Inflammatory macrophage (primary cell): ENCODE measurements around the gene TXNRD2.
"Not testable (repeated sequence)": the region's sequence is repeated elsewhere in the genome, so short reads cannot be mapped to it uniquely, and the experiment has no call there.

Experiments used
- DNase-seq, 2 donors: peaks; one replicate each; pipeline ENCODE4 v3.0.0-alpha.2; 2020 to 2022

TXNRD2 gene

GRCh38 chr22:19886605-19887255 is 54.9 kb downstream of the TXNRD2 start:
- peak; percentile 84 to 98 for DNase-seq

DNA sequence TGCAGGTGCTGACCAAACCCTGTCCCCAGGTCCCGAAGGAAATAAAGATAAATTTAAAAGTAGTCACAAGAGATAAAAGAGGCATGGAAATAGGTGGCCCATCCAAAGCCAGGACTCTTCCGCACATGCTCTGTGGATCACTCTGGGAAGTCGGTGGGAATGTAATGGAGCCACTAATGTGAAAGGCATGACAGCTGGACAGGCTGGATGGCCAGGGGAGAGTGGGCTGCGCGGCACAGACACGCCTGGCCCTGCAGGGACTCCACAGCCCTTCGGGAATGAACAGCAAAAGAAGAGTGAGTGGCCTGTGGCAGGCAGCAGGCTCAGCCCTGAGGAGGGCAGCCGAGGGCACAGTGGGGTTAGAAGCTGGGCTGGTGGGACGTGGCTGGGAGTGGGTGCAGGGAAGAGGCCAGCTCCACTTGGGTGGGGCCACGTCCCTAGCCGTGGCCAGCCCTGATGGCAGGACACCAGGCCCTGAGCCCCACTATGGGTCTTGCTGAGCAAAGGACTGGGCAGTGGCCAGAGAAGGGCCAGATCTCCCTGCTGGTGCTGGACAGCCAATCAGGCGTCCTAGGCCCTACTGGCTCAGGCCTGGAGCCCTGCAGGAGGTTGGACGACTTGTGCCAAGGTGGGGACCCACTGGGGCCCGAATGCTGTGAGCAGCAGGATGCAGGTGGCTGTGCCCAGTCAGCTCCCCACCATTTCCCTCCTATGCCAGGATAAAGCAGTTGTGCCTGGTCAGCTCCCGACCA is 55.6 kb downstream of the TXNRD2 start:
- DNase-seq = no peak

DNA sequence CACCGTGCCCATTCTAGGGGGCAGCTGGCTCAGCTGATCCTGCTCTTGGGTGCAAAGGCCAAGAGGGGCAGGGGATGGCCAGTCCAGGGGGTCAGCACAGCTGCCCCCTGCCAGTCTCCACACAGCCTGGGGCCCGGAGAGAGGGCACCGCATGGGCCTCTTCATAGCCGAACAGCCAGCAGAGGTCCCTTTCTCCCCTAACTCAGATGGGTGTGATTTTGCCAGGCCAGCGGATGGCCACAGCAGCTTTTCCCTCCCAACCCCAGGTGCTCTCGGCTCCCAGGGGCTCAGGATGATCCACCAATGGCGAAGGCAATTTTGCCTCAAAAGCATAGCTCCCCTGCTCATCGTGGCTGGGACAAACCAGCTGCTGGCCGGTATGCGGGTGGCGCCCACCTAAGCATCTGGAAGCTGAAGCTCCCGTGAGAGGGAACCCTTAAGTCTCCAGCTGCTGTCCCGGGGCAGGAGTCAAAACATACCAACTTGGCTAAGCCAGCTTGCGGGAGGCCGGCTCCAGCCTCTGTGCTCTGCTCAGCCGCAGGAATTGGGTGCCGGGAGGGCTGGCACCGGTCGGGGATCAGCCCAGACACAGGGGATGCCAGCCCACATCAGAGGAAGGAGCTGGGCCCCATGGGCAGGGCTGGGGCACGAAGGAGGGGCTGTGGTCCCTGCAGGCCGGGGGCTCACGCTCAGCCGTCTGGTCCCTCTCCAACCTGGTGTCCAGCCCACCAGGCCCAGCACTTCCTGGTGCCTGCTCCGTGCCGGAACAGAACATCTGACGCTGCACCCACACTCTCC is 56.5 kb downstream of the TXNRD2 start:
- no peak for DNase-seq

- DNase-seq = no peak
Observed at GRCh38 chr22:19884161-19884953, 57.3 kb downstream of the TXNRD2 start.

GRCh38 chr22:19883446-19883845 is 58.2 kb downstream of the TXNRD2 start:
- DNase-seq = not testable (repeated sequence)

GRCh38 chr22:19882446-19883381 is 58.9 kb downstream of the TXNRD2 start:
- no peak for DNase-seq

DNA sequence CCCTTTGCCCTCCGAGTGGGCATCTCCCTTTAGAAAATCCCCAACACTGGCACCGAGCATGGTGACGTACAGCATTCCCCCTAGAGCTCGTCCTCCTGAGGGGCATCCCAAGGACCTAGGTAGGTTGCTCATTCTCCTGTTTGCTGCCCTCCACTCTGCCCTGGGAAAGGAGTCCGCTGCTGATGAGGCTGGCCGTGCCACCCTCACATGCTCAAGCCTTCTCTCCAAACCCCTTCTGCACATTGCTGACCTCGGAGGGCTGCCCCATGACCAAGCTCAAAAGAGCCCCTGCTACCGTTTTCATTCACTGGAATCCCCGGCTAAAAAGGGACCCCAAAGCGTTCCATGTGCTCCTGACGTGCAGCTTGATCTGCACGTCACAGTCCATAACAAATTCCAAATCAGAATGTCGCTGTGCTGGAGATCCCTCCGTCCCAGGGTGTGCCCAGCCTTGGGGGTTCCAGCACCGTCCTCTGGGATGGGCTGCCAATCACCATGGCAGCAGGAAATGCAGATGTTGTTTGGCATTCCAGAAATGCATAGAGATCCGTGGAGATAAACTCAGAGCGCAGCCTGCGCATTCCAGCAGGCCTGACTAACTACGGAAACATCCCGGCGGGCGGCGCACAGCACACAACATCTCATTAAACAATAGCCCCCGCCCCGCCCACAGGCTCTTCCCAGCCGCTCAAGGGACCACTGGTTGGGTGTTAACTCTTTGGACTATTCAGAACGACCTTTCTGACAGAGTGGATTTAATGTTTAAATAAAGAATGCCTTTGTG is 60.6 kb downstream of the TXNRD2 start:
- no peak for DNase-seq

DNA sequence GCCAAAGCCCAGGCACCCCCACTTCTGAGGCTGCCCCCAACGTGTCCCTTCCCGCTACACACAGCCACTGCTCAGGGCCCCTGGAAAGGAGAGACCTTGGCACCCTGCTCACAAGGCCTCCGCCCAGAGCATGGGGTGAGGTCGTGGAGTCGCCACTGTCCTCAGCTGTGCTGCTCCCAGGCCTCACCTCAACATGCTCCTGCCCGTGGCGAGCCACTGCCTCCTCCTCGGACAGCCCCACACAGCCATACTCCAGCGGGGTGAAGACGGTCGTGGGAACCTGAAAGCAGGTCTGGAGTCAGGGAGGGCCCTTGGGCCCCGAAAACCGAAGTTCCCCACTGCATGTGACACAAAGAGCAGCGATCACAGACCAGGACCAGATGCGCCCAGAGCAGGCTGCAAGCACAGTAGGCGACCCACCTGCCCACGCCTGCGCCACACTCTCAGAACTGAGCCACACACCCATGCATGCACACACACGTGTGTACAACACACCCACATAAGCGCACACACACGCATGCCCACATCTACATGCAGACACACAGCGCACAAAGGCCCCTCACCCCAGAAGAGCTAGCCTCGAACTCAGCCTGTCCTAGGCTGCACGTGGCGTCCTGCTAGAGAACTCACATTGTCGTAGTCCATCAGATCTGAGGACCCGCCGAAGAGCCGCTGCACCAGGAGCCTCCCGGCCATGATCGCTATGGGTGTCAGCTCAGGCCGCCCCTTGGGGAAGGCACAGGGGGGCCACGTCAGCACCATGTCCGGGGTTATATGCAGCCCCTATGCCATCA is 61.4 kb downstream of the TXNRD2 start:
- DNase-seq = no peak

- no peak for DNase-seq
Observed at GRCh38 chr22:19879643-19879991, 62.0 kb downstream of the TXNRD2 start.

- no peak for DNase-seq
Observed at GRCh38 chr22:19879246-19879570, 62.4 kb downstream of the TXNRD2 start.

GRCh38 chr22:19878461-19879245 is 63.0 kb downstream of the TXNRD2 start:
- no peak for DNase-seq

DNA sequence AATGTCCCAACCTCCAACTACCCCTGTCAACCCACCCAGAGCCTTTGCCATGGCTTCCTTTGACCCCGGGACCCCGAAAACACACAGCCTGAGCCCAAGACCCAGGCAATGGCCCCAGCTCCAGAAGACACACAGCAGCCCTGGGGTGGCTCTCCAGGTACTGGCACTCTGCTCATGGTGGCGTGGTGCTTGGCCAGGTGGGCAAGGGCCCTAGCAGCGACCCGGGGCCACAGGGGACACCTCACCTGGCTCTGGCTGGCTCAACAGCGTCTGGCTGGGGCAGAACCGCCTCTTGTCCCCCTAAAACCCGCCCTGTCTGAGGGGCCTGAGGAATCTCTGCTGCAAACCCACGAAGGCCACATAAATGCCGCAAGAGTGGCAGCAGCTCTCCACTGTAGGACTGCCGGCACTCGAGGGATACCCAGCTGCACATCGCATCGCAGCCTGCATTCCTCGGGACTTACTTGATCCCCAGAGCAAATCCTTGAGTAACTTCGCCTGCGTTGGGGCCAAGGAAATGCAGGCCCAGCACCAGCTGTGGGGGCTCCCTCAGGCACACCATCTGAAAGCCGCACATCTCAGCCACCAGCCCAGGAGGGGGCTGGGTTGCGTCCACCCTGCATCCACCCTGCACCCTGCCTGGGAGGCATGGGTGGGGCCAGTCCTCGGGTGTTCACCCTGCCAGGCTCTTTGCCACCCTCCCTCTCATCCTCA is 63.8 kb downstream of the TXNRD2 start:
- no peak for DNase-seq

DNA sequence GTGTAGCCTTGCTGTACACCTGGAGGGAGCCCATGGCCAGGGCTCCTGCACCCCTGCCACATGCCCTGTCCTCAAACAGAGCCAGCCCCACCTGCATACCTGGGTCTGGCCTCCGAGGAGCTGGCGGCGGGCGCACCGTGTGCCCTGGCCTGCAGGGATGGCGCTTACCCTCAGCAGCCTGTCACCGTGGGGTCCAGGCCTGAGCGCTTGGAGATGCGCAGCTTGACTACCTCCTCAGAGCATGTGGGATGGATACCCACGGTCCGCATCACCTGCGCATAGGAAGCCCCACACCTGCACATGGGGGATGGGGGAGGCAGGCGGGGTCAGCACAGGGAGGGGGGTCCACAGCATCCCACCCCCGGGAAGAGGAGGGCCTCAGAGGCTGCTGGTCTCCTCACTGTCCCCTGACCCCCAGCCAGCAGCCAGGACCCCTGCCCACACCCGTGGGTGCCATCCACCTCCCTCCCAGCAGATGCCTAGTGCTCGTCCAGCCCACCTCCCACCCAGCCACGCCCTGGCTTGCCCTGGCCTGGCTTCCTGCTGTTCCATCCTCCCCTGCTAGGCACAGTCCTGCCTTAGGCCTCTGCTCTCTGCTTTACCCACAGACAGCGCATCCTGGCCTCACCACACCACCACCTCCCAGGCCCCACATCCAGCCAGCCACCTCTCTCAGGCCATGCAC is 64.5 kb downstream of the TXNRD2 start:
- DNase-seq = no peak

- no peak for DNase-seq
Observed at GRCh38 chr22:19876314-19876940, 65.2 kb downstream of the TXNRD2 start.

GRCh38 chr22:19875531-19876313 is 65.9 kb downstream of the TXNRD2 start:
- DNase-seq = no peak

GRCh38 chr22:19875061-19875530 is 66.5 kb downstream of the TXNRD2 start:
- no peak for DNase-seq
